Heart right ventricle (tissue), 16 donors: ENCODE measurements around the gene CXorf65. TPM values are rescaled to one million over a fixed set of nuclear protein-coding genes. Genes with fewer than 3 reads are reported as not detected.
A peak's percentile ranks its signal among the peaks of the same experiment; 100 is the strongest.

Experiments
- ATAC-seq, 8 donors: fragments of 200-7000 bp; cut with Tn5 transposase; one replicate each; pipeline ENCODE4 v1.9.1; 2020; ENCODE audit warnings: mild to moderate bottlenecking in 8 of 8, moderate library complexity in 8 of 8, moderate number of reproducible peaks in 1 of 8
- DNase-seq, 2 donors: peaks; one replicate each; pipeline ENCODE4 v3.0.0-alpha.2; 2020
- H3K27ac ChIP-seq, 10 donors: fragments of 200-600 bp; sonication (generic) in 2 of 10; one replicate each; pipeline versions ENCODE4 v1.5.0 to v1.8.0; 2020 to 2022; ENCODE audit warnings: mild to moderate bottlenecking in 3 of 10
- H3K27me3 ChIP-seq, 7 donors: fragments of 200-600 bp; one replicate each; pipeline ENCODE4 v1.8.0; 2021 to 2022; ENCODE audit warnings: mild to moderate bottlenecking in 2 of 7
- H3K36me3 ChIP-seq, 9 donors: fragments of 200-600 bp; sonication (generic) in 1 of 9; one replicate each; pipeline versions ENCODE4 v1.5.0 to v1.8.0; 2020 to 2022; ENCODE audit warnings: mild to moderate bottlenecking in 2 of 9
- H3K4me1 ChIP-seq, 9 donors: fragments of 200-600 bp; sonication (generic) in 1 of 9; one replicate each; pipeline versions ENCODE4 v1.5.0 to v1.8.0; 2020 to 2022; ENCODE audit warnings: mild to moderate bottlenecking in 4 of 9
- H3K4me3 ChIP-seq, 10 donors: fragments of 200-600 bp; sonication (generic) in 2 of 10; one replicate each; pipeline versions ENCODE4 v1.5.0 to v1.8.0; 2020 to 2022; ENCODE audit warnings: mild to moderate bottlenecking in 7 of 10, moderate library complexity in 2 of 10
- H3K9me3 ChIP-seq, 11 donors: fragments of 200-600 bp in 10 of 11; sonication (generic) in 2 of 11; one replicate each; pipeline versions ENCODE4 v1.5.0 to v1.8.0; 2013 to 2022; ENCODE audit warnings: mild to moderate bottlenecking in 2 of 11, control low read depth in 1 of 11, moderate library complexity in 1 of 11
- CTCF ChIP-seq, 9 donors: fragments of 200-600 bp; sonication (generic) in 2 of 9; IDR thresholded peaks; one replicate each; pipeline versions ENCODE4 v1.5.0 to v1.8.0; 2021 to 2022; ENCODE audit warnings: antibody characterized with exemption in 9 of 9, mild to moderate bottlenecking in 5 of 9, moderate library complexity in 1 of 9
- WGBS, 2 donors: extraction: QIAGEN DNeasy Blood & Tissue Kit; methylation state at CpG; one replicate each; pipeline ENCODE4 v1.1.7; 2013; ENCODE audit warnings: inconsistent platforms in 1 of 2; 5-methylcytosine and 5-hydroxymethylcytosine counted together
- intact Hi-C, 10 donors: fragments of 100-400 bp; cut with DNase I; formaldehyde crosslinking; loops; one replicate each; pipeline versions ENCODE4 v1.11.1 to v1.14.2; 2022
- polyA plus RNA-seq, 2 donors: library from polyadenylated mRNA; stranded (reverse); fragments of 200-250 nt; gene quantifications; one replicate each; pipeline ENCODE4 v1.2.3, GENCODE V29; 2013
- total RNA-seq, 10 donors: library from RNA; stranded (reverse); fragmentation: NEBNext Ultra II Directional in 3 of 10; extraction: Animal tissue kit (Norgen Biotek cat#: 25700) in 3 of 10; gene quantifications; one replicate each; pipeline versions ENCODE4 v1.2.1 to v1.2.4, GENCODE V29; 2021 to 2023
- donor health status: Arrhythmogenic right ventricular cardiomyopathy.
- donor health status: ischemic (EF 13 %, LVEDD 7.1; RV severe dilation, severe dysfunction).
- donor health status: healthy with polysubstance abuse.
- donor health status: DM: no; HTN: yes; CAD: no.
- donor health status: DM: no; HTN: no; CAD: no.
- donor health status: ischemic (EF 25% LVEDD 6.9; RV normal size, moderate dysfunction).
- donor health status: ischemic (EF 25% LVEDD 5.7; RV mildly dilated, moderate dysfunction).
- donor health status: healthy.
- donor health status: DM: yes; HTN: yes; CAD: no.
- donor health status: Ischemic cardiomyopathy.
- donor health status: ischemic (EF 35%, LVEDD 5.7; RV mildly dilated, moderate dysfunction).
- donor health status: nonischemic (EF 11% LVEDD 7.7; RV severe dilation, severe dysfunction).
- donor health status: DM: yes; HTN: yes; CAD: no.
- donor health status: PGD.
- donor health status: ischemic (EF 29% LVEDD 5.4; RV normal size, mild dysfunction).
- donor health status: nonischemic (EF 23%, LVEDD 6.1; RV moderate dilation, normal function).

CXorf65 gene
- total and polyA plus RNA-seq, 12 donors = not detected

GRCh38 chrX:71099736-71100135, 6.8 kb downstream of the CXorf65 start:
- TF ChIP-seq CTCF (IDR thresholded peaks at IDR 0.05) = no peak
- ATAC-seq = no peak
- 93 to 99% methylated on average over 4 of the region's 4 CpGs for whole genome bisulfite sequencing, 2 donors
- peaks cover 0 to 4% (median 0%) of the 10 kb centered on the region in 9 donors for H3K36me3 ChIP-seq
- intact Hi-C loops = loop anchor here in 2 of 10 donors (5.0 kb wide), 2 partner anchors 33 to 83 kb away; no protein-coding TSS in a partner anchor
- H3K4me3 ChIP-seq = no peak overlapping the region
- DNase-seq = no peak
- no peaks in the 10 kb centered on the region for H3K9me3 ChIP-seq
- H3K27ac ChIP-seq = no peak overlapping the region
- H3K27me3 ChIP-seq = peaks cover 0 to 27% (median 0%) of the 10 kb centered on the region in 7 donors
- H3K4me1 ChIP-seq = peaks cover 0 to 41% (median 9%) of the 10 kb centered on the region in 9 donors

GRCh38 chrX:71098951-71099506, 7.5 kb downstream of the CXorf65 start:
- H3K4me1 ChIP-seq = peaks cover 0 to 33% (median 9%) of the 10 kb centered on the region in 9 donors
- peaks cover 0 to 33% (median 0%) of the 10 kb centered on the region in 7 donors for H3K27me3 ChIP-seq
- intact Hi-C loops = loop anchor here in 3 of 10 donors (1.0 to 5.0 kb wide), 3 partner anchors 30 to 83 kb away; no protein-coding TSS in a partner anchor
- no peaks in the 10 kb centered on the region for H3K9me3 ChIP-seq
- H3K36me3 ChIP-seq = peaks cover 0 to 4% (median 0%) of the 10 kb centered on the region in 9 donors
- TF ChIP-seq CTCF (IDR thresholded peaks at IDR 0.05) = no peak
- 79 to 86% methylated on average over 3 to 5 of the region's 5 CpGs for WGBS, 2 donors
- DNase-seq (no peak), ATAC-seq (no peak)
- no peak overlapping the region for H3K4me3 ChIP-seq
- H3K27ac ChIP-seq = no peak overlapping the region

- peaks cover 0 to 26% (median 9%) of the 10 kb centered on the region in 9 donors for H3K4me1 ChIP-seq
- WGBS, 2 donors = 16 to 47% methylated on average over 2 of the region's 2 CpGs
- peak; percentile 43 to 54 for DNase-seq
- TF ChIP-seq CTCF (IDR thresholded peaks at IDR 0.05) = peak in 7 of 9 donors; percentile 48 to 63 (median 52)
- no peak overlapping the region for H3K27ac ChIP-seq
- intact Hi-C loops = loop anchor here in 3 of 10 donors (1.0 to 5.0 kb wide), 3 partner anchors 31 to 84 kb away; no protein-coding TSS in a partner anchor
- H3K27me3 ChIP-seq = peaks cover 0 to 33% (median 0%) of the 10 kb centered on the region in 7 donors
- peaks cover 0 to 4% (median 0%) of the 10 kb centered on the region in 9 donors for H3K36me3 ChIP-seq
- no peak overlapping the region for H3K4me3 ChIP-seq
- peak in 2 of 8 donors; percentile 27 to 29 for ATAC-seq
- H3K9me3 ChIP-seq = no peaks in the 10 kb centered on the region
Measured at GRCh38 chrX:71098302-71098701, 8.2 kb downstream of the CXorf65 start.

GRCh38 chrX:71096760-71097032, 9.8 kb downstream of the CXorf65 start:
- Histone ChIP-seq H3K9me3 (no peaks in the 10 kb centered on the region), H3K27me3 (peaks cover 0 to 33% (median 0%) of the 10 kb centered on the region in 7 donors), H3K4me3 (peak overlapping the region; percentile 41 to 67 (median 62)), H3K36me3 (peaks cover 0 to 4% (median 0%) of the 10 kb centered on the region in 9 donors), H3K27ac (peak overlapping the region in 7 of 10 donors; percentile 6 to 77 (median 52)), H3K4me1 (peaks cover 0 to 20% (median 9%) of the 10 kb centered on the region in 9 donors)
- intact Hi-C loops = loop anchor here in 2 of 10 donors (5.0 kb wide), 2 partner anchors 36 to 86 kb away; no protein-coding TSS in a partner anchor
- TF ChIP-seq CTCF (IDR thresholded peaks at IDR 0.05) = no peak
- DNase-seq (no peak), ATAC-seq (peak in 4 of 8 donors; percentile 8 to 30 (median 18))
- 4 to 5% methylated on average over 9 of the region's 9 CpGs for WGBS, 2 donors
